Liver (tissue), 3 donors: Measurements from ENCODE around the gene LRCH4.

ENCODE experiments used
- ATF3 ChIP-seq: IDR thresholded peaks from 2 replicates; pipeline ENCODE4 v1.6.1; 2016; ENCODE audit warnings: antibody characterized with exemption
- CTCF ChIP-seq: fragments of 150-350 bp; IDR thresholded peaks from 2 replicates; pipeline ENCODE4 v1.5.1; 2017; ENCODE audit warnings: improper control_type of control experiment, low read depth, low read length; ENCODE audit not compliant: missing input control
- FOXA1 ChIP-seq: IDR thresholded peaks from 2 replicates; pipeline ENCODE4 v1.6.1; 2016; ENCODE audit warnings: antibody characterized with exemption
- GABPA ChIP-seq, 2 donors: IDR thresholded peaks in 1 of 2; conservative IDR thresholded peaks in 1 of 2; 2 replicates each; pipeline ENCODE4 v1.6.1; 2016; ENCODE audit warnings: antibody characterized with exemption in 2 of 2, mild to moderate bottlenecking in 1 of 2, moderate library complexity in 1 of 2
- HNF4A ChIP-seq, 2 donors: conservative IDR thresholded peaks; 2 replicates each; pipeline ENCODE4 v1.6.1; 2016; ENCODE audit warnings: antibody characterized with exemption in 2 of 2, mild to moderate bottlenecking in 2 of 2
- HNF4G ChIP-seq: IDR thresholded peaks from 2 replicates; pipeline ENCODE4 v1.6.1; 2016; ENCODE audit warnings: antibody characterized with exemption
- JUND ChIP-seq, 2 donors: IDR thresholded peaks; 2 replicates each; pipeline ENCODE4 v1.6.1; 2016; ENCODE audit warnings: antibody characterized with exemption in 2 of 2
- MAX ChIP-seq: IDR thresholded peaks from 2 replicates; pipeline ENCODE4 v1.6.1; 2016; ENCODE audit warnings: antibody characterized with exemption
- NR2F2 ChIP-seq: IDR thresholded peaks from 2 replicates; pipeline ENCODE4 v1.6.1; 2016; ENCODE audit warnings: antibody characterized with exemption
- RAD21 ChIP-seq, 2 donors: IDR thresholded peaks; 2 replicates each; pipeline ENCODE4 v1.6.1; 2016; ENCODE audit warnings: antibody characterized with exemption in 2 of 2, mild to moderate bottlenecking in 2 of 2
- REST ChIP-seq: IDR thresholded peaks from 2 replicates; pipeline ENCODE4 v1.6.1; 2016; ENCODE audit warnings: antibody characterized with exemption, mild to moderate bottlenecking
- TAF1 ChIP-seq: conservative IDR thresholded peaks from 2 replicates; pipeline ENCODE4 v1.6.1; 2016; ENCODE audit warnings: antibody characterized with exemption, mild to moderate bottlenecking
- YY1 ChIP-seq: IDR thresholded peaks from 2 replicates; pipeline ENCODE4 v1.6.1; 2016; ENCODE audit warnings: antibody characterized with exemption, mild to moderate bottlenecking
- ZBTB33 ChIP-seq: IDR thresholded peaks from 2 replicates; pipeline ENCODE4 v1.6.1; 2016; ENCODE audit warnings: antibody characterized with exemption
- donor health status: healthy.
- donor health status: healthy.

GRCh38 chr7:100576384-100576993, 9.4 kb downstream of the LRCH4 start:
- TF ChIP-seq CTCF (no peak), YY1 (no peak), MAX (no peak), ZBTB33 (no peak), ATF3 (no peak), HNF4A (conservative IDR thresholded peaks at IDR 0.05) (no peak), JUND (IDR thresholded peaks at IDR 0.05) (no peak), TAF1 (no peak), RAD21 (IDR thresholded peaks at IDR 0.05) (no peak), REST (no peak), FOXA1 (no peak), NR2F2 (no peak), HNF4G (no peak), GABPA (IDR thresholded peaks at IDR 0.05 in 1 of 2, conservative IDR thresholded peaks at IDR 0.05 in 1 of 2) (no peak)
